ENCODE measurements around the gene ZNF236. TPM values are rescaled to one million over a fixed set of nuclear protein-coding genes. Genes with fewer than 3 reads are reported as not detected.

Gene ZNF236
- total RNA-seq, 1 experiment from 2014 or later, result 27.1 TPM

DNA sequence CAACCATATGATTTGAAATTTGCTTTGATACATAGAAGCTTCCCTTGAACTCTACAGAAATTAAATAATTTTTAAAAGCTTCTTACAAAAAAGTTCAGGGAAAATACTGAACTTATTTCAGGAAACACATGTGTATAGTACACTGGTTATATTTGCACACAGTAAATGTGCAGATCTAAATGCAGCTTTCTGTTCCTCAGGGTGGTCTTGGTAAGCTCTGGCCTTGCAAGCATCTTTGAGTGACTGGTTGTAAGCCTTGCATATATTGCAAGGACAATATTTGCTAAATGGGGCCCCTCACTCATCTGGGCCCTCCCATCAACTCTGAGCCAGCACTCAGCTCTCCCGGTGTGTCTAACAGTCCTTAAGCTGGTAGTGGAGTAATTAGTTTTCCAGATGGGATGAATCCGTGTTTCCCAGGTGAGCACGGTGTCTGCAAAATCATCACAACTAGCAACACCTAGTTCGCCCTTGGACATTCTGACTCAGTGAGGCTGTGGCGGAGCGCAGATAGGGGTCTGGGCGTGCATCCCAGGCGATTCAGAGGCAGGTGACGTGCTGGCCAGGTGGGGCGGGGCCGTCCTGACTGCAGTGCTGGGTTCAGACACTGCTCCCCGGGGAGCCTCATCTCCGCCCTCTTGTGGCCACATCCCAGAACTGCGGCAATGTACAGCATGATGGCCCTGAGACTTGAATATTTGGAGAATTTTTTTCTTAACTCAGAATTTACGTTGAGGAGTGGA lies 160.7 kb downstream of the ZNF236 start:
- H3K4me2 ChIP-seq (ENCODE audit: low read depth, low read length, poor library complexity, severe bottlenecking), result peak overlapping the region; percentile 77
- peaks cover 88% of the 10 kb centered on the region for H3K4me1 ChIP-seq (ENCODE audit: low read length)
- no peak overlapping the region for H2AFZ ChIP-seq (ENCODE audit: low read length)
- no peaks in the 10 kb centered on the region for H3K9me2 ChIP-seq (replicated peaks; ENCODE audit: insufficient read depth, low read length)
- peaks cover 16% of the 10 kb centered on the region for H3K79me2 ChIP-seq (ENCODE audit: low read length)
- H3K27ac ChIP-seq (ENCODE audit: low read length), result peak overlapping the region; percentile 99
- peak; percentile 98 for DNase-seq
- peak overlapping the region; percentile 86 for H3K9ac ChIP-seq (ENCODE audit: low read length)
- peaks cover 49% of the 10 kb centered on the region for H3K36me3 ChIP-seq (ENCODE audit: insufficient read depth, low read length)
- H3K9me3 ChIP-seq (ENCODE audit: low read length), result no peaks in the 10 kb centered on the region
- no peaks in the 10 kb centered on the region for H3K27me3 ChIP-seq (ENCODE audit: low read length)
- peak overlapping the region; percentile 66 for H3K4me3 ChIP-seq (ENCODE audit: low read length)
- H4K20me1 ChIP-seq (ENCODE audit: insufficient read depth, low read depth, low read length), result no peaks in the 10 kb centered on the region

DNA sequence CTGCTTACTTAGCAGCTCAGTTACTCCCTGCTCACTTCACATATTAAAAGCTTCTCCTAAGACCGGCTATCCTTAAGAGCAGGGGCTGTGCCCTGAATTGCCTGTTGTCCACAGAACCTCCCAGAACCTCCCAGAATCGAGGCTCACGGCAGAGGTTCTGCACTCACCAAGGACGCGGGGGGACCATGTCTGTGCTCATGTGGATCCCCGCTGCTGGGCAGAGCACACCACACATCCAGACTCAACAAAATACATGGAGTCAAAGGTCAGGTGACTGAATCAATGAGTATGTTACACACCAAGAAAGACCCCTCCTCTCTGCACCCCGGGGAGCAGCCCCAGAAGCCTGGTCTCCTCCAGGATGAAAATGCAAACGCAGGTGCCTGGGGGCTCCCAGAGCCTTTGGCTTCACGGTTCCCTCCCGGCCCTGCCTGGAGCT lies 161.3 kb downstream of the ZNF236 start:
- Histone ChIP-seq H3K27me3 (ENCODE audit: low read length) (no peaks in the 10 kb centered on the region), H3K9me3 (ENCODE audit: low read length) (no peaks in the 10 kb centered on the region), H3K9ac (ENCODE audit: low read length) (peak overlapping the region; percentile 47), H2AFZ (ENCODE audit: low read length) (no peak overlapping the region), H3K36me3 (ENCODE audit: insufficient read depth, low read length) (peaks cover 50% of the 10 kb centered on the region), H3K79me2 (ENCODE audit: low read length) (peaks cover 16% of the 10 kb centered on the region), H3K4me2 (ENCODE audit: low read depth, low read length, poor library complexity, severe bottlenecking) (peak overlapping the region; percentile 77), H3K9me2 (replicated peaks; ENCODE audit: insufficient read depth, low read length) (no peaks in the 10 kb centered on the region), H3K4me3 (ENCODE audit: low read length) (no peak overlapping the region), H3K4me1 (ENCODE audit: low read length) (peaks cover 87% of the 10 kb centered on the region), H4K20me1 (ENCODE audit: insufficient read depth, low read depth, low read length) (no peaks in the 10 kb centered on the region), H3K27ac (ENCODE audit: low read length) (peak overlapping the region; percentile 99)
- no peak for DNase-seq

DNA sequence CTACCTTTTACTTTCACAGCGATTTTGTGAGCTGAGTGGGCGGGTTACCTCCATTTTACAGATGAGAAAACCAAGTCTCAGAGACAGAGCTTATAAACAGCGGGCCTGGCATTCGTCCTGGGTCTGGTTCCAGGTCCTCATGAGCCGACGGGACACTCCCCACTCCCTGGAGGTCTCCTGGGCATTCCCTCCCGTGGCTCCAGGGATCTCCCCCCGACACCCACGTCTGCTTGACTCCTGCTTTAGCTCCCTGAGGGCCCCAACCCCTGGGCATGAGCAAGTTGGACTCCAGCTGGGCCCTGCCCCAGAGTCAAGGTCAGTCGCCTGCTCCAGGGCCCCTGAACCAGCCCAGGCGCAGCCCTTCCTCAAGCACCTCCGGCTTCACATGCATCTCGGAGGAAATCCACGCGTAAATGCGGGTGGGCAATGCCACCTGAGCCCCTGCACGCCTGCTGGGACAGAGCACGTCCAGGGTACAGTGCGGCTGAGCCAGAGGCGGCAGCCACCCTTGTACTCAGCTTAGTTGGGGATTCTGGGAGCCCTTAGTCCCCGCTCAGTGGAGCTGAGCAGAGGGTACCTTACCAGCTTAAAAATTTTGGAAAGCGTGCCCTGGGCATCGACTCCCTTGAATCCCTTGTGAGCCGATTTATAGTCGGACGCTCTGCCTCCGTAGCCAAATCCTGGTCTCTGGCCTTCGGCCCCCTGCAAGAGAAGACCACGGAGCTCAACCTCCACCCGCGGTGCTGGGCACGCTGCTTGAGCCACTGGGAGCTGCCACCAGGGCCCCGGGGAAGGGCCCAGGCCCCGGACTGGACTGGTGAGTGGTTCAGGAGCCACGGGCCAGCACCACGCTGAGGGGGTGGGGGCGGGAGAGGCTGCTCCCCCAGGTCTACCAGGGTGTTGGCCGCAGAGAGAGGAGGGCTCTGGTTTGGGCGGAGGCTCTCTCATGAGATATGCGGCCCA lies 162.1 kb downstream of the ZNF236 start:
- Histone ChIP-seq H4K20me1 (ENCODE audit: insufficient read depth, low read depth, low read length) (no peaks in the 10 kb centered on the region), H3K79me2 (ENCODE audit: low read length) (peaks cover 10% of the 10 kb centered on the region), H3K27me3 (ENCODE audit: low read length) (no peaks in the 10 kb centered on the region), H3K9me2 (replicated peaks; ENCODE audit: insufficient read depth, low read length) (no peaks in the 10 kb centered on the region), H3K4me1 (ENCODE audit: low read length) (peaks cover 87% of the 10 kb centered on the region), H2AFZ (ENCODE audit: low read length) (no peak overlapping the region), H3K9ac (ENCODE audit: low read length) (no peak overlapping the region), H3K9me3 (ENCODE audit: low read length) (no peaks in the 10 kb centered on the region), H3K4me3 (ENCODE audit: low read length) (no peak overlapping the region), H3K4me2 (ENCODE audit: low read depth, low read length, poor library complexity, severe bottlenecking) (no peak overlapping the region), H3K27ac (ENCODE audit: low read length) (peak overlapping the region; percentile 99), H3K36me3 (ENCODE audit: insufficient read depth, low read length) (peaks cover 44% of the 10 kb centered on the region)
- DNase-seq, result no peak

DNA sequence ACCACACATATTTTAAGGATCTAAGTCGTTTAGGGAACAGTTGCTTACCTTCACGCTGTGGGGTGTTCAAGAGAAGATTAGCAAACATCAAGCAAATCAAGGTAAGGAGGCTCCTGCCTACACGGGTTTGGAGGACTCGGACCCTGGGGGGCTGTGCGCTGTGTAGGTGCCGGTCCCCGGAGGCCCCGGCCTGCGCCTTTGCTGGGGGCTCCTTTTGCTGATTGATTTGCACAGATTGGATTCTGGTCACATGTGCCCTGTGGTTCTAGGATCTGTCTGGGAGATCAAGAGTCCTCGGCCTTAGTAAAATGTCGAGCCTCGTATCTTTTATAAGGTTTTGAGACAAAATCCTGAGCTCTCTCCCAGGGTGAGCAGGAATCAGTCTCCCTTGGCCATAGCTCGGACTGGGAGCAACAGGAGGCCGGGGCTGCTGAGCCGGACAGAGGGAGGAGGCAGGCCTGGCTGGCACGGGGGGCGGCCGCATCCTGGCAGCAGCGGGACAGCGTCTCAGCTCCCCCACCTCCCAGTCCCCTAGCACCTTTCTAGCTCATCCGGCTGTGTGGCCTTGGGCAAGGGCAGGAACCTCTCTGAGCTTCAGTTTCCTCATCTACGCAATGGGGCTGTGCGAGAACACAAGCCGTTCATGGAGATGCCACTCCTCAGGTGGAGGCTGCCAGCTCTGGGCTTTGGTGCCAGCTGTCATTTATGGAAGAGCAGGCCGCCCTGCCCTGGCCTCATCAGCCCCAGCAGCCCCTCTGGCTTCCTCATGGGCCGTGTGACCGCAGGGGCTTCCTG lies 163.0 kb downstream of the ZNF236 start:
- DNase-seq, result no peak

DNA sequence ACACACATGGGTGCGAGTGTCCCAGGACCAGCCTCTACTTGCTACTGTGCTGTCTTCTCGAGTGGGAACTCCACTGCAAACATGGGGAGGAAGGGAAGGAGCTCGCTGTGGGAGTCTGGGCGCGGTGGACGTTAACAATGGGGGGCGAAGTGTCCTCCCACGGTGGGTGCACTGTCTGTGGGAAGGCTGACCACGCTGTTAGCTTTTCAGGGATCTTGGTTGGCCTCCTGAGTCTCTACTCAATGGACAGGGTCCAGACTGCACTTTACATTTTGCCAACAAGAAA lies 163.5 kb downstream of the ZNF236 start:
- no peaks in the 10 kb centered on the region for H3K27me3 ChIP-seq (ENCODE audit: low read length)
- H3K9me2 ChIP-seq (replicated peaks; ENCODE audit: insufficient read depth, low read length), result no peaks in the 10 kb centered on the region
- H3K9ac ChIP-seq (ENCODE audit: low read length), result no peak overlapping the region
- peak overlapping the region; percentile 37 for H3K27ac ChIP-seq (ENCODE audit: low read length)
- no peaks in the 10 kb centered on the region for H3K9me3 ChIP-seq (ENCODE audit: low read length)
- H3K36me3 ChIP-seq (ENCODE audit: insufficient read depth, low read length), result peaks cover 42% of the 10 kb centered on the region
- H3K4me2 ChIP-seq (ENCODE audit: low read depth, low read length, poor library complexity, severe bottlenecking), result no peak overlapping the region
- H3K79me2 ChIP-seq (ENCODE audit: low read length), result peaks cover 7% of the 10 kb centered on the region; the same call in 1 of the 2 replicates
- DNase-seq, result no peak
- H2AFZ ChIP-seq (ENCODE audit: low read length), result no peak overlapping the region
- H3K4me1 ChIP-seq (ENCODE audit: low read length), result peaks cover 87% of the 10 kb centered on the region
- H4K20me1 ChIP-seq (ENCODE audit: insufficient read depth, low read depth, low read length), result no peaks in the 10 kb centered on the region
- no peak overlapping the region for H3K4me3 ChIP-seq (ENCODE audit: low read length)

More for the DNA sequence above, 163.0 kb downstream of the ZNF236 start:
- Histone ChIP-seq H4K20me1 (ENCODE audit: insufficient read depth, low read depth, low read length) (no peaks in the 10 kb centered on the region), H3K4me2 (ENCODE audit: low read depth, low read length, poor library complexity, severe bottlenecking) (no peak overlapping the region), H3K9me2 (replicated peaks; ENCODE audit: insufficient read depth, low read length) (no peaks in the 10 kb centered on the region), H3K27ac (ENCODE audit: low read length) (peak overlapping the region; percentile 37; the same call in 1 of the 2 replicates), H3K36me3 (ENCODE audit: insufficient read depth, low read length) (peaks cover 42% of the 10 kb centered on the region), H3K4me1 (ENCODE audit: low read length) (peaks cover 87% of the 10 kb centered on the region), H3K9ac (ENCODE audit: low read length) (no peak overlapping the region), H2AFZ (ENCODE audit: low read length) (no peak overlapping the region), H3K27me3 (ENCODE audit: low read length) (no peaks in the 10 kb centered on the region), H3K9me3 (ENCODE audit: low read length) (no peaks in the 10 kb centered on the region), H3K4me3 (ENCODE audit: low read length) (no peak overlapping the region), H3K79me2 (ENCODE audit: low read length) (peaks cover 7% of the 10 kb centered on the region; the same call in 1 of the 2 replicates)

DNA sequence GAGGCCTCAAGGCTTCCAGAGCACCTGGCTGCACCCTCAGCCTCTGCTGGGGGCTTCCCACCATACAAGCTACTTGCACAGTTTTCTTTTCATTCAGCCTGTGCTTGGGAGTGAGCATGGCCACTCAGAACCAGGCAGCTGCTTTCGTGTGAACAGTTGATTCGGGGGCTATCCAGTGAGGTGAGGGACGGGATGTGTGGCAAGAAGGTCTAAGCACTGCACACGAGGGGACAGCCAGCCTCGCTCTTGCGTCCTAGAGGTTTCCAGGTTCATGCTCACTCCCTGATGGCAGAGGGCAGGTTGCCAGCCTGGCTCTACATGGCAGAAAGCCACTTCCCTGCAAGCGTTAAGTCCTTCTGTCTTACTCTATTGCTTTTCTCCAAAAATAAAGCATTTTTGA lies 164.0 kb downstream of the ZNF236 start:
- DNase-seq, result no peak
- H3K9me3 ChIP-seq (ENCODE audit: low read length), result no peaks in the 10 kb centered on the region
- H3K4me2 ChIP-seq (ENCODE audit: low read depth, low read length, poor library complexity, severe bottlenecking), result no peak overlapping the region
- H3K79me2 ChIP-seq (ENCODE audit: low read length), result peaks cover 7% of the 10 kb centered on the region; the same call in 1 of the 2 replicates
- no peaks in the 10 kb centered on the region for H3K9me2 ChIP-seq (replicated peaks; ENCODE audit: insufficient read depth, low read length)
- H3K27me3 ChIP-seq (ENCODE audit: low read length), result no peaks in the 10 kb centered on the region
- no peaks in the 10 kb centered on the region for H4K20me1 ChIP-seq (ENCODE audit: insufficient read depth, low read depth, low read length)
- H3K36me3 ChIP-seq (ENCODE audit: insufficient read depth, low read length), result peaks cover 42% of the 10 kb centered on the region
- peak overlapping the region; percentile 37 for H3K27ac ChIP-seq (ENCODE audit: low read length)
- H3K4me3 ChIP-seq (ENCODE audit: low read length), result no peak overlapping the region
- H3K4me1 ChIP-seq (ENCODE audit: low read length), result peaks cover 82% of the 10 kb centered on the region
- H3K9ac ChIP-seq (ENCODE audit: low read length), result no peak overlapping the region
- no peak overlapping the region for H2AFZ ChIP-seq (ENCODE audit: low read length)

DNA sequence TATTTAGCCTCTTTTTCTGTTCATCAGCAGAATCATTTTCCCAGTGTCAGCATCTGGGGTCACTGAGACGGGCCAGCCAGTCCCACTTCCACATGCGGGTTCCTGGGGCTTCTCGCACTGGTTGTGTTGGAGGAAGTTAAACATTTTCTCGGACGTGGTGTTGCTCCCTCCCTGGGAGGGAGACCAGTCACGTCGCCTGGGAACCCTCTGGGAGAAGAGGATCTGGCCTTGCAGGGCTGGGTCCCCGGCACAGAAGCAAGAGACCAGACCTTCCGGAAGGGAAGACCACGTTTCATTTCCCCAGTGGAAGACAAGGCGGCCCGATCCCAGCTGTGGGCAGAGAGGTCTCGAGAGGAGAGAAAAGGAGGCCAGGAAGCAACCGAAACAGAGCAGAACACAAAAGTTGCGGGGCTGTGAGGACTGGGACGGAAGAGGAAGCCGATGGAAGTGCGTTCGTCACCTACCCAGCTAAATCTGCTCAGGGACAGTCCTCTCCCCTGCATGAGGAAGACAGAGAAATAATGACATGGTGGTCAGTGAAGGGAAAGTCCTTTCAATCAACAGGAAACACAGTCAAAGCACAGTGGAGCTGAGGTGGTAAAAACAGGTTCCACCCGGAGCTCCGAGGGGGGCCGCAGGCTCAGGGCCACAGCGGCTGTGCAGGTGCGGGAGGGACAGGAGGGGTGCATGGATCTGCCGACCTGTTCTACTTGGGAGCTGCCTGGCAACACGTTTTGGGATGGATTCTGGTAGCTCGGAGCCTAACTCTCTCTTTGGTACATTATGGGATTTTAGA lies 165.9 kb downstream of the ZNF236 start:
- Histone ChIP-seq H3K4me3 (ENCODE audit: low read length) (no peak overlapping the region), H3K9me2 (replicated peaks; ENCODE audit: insufficient read depth, low read length) (no peaks in the 10 kb centered on the region), H3K27ac (ENCODE audit: low read length) (peak overlapping the region; percentile 37; the same call in 1 of the 2 replicates), H3K9me3 (ENCODE audit: low read length) (no peaks in the 10 kb centered on the region), H3K9ac (ENCODE audit: low read length) (no peak overlapping the region), H3K4me2 (ENCODE audit: low read depth, low read length, poor library complexity, severe bottlenecking) (no peak overlapping the region), H2AFZ (ENCODE audit: low read length) (no peak overlapping the region), H3K79me2 (ENCODE audit: low read length) (peaks cover 7% of the 10 kb centered on the region; the same call in 1 of the 2 replicates), H3K36me3 (ENCODE audit: insufficient read depth, low read length) (peaks cover 33% of the 10 kb centered on the region), H3K27me3 (ENCODE audit: low read length) (no peaks in the 10 kb centered on the region), H3K4me1 (ENCODE audit: low read length) (peaks cover 67% of the 10 kb centered on the region), H4K20me1 (ENCODE audit: insufficient read depth, low read depth, low read length) (no peaks in the 10 kb centered on the region)
- no peak for DNase-seq

All from Karpas-422 (cell line).